ENCODE measurements around the gene DDC. TPM values are rescaled to one million over a fixed set of nuclear protein-coding genes. Genes with fewer than 3 reads are reported as not detected.

Gene DDC
- total and polyA plus RNA-seq, 10 donors: 0.03 to 0.55 (median 0.29) TPM; not detected in 4

GRCh38 chr7:50533866-50534265 is 31.3 kb downstream of the DDC start:
- Histone ChIP-seq H3K4me3 (no peak overlapping the region), H3K27ac (no peak overlapping the region), H3K4me1 (no peaks in the 10 kb centered on the region), H3K36me3 (no peaks in the 10 kb centered on the region), H3K27me3 (replicated peaks in 1 of 7) (peaks cover 0 to 4% (median 0%) of the 10 kb centered on the region in 7 donors), H3K9me3 (no peaks in the 10 kb centered on the region)
- TF ChIP-seq CTCF (IDR thresholded peaks at IDR 0.05 in 8 of 11, conservative IDR thresholded peaks at IDR 0.05 in 3 of 11) (no peak), POLR2AphosphoS5 (IDR thresholded peaks at IDR 0.05) (no peak), POLR2A (IDR thresholded peaks at IDR 0.05) (no peak)
- DNase-seq: no peak
- WGBS, 5 donors: 66 to 84% (median 72%) methylated on average over 3 of the region's 3 CpGs
- intact Hi-C loops (cut with DNase I; ENCODE audit: low total_unique reads): no loop called here

DNA sequence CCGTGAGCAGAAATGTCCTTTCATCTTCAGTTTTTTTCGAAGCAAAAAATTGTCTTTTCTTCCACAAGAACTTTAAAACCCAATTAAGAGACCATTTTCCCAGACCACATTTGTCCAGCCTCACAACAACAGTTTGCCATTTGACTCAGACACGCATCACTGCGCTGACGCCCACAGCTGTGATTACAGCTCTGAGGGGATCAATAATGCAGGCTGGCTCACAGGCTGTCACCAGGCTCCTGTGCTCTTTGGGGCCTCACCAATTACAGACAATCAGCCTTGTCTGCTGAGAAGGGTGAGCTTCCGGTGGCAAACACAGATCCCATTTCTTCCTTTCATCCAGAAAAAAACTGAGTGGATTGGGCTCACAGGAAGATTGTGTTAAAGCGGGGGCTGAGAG is 33.3 kb downstream of the DDC start:
- TF ChIP-seq POLR2AphosphoS5 (IDR thresholded peaks at IDR 0.05): no peak
- no peak for TF ChIP-seq POLR2A (IDR thresholded peaks at IDR 0.05)
- TF ChIP-seq CTCF (IDR thresholded peaks at IDR 0.05 in 8 of 11, conservative IDR thresholded peaks at IDR 0.05 in 3 of 11): no peak
- intact Hi-C loops (cut with DNase I; ENCODE audit: low total_unique reads): no loop called here
- no peaks in the 10 kb centered on the region for H3K4me1 ChIP-seq
- 77 to 94% (median 89%) methylated on average over 7 of the region's 7 CpGs for WGBS, 5 donors
- no peak overlapping the region for H3K4me3 ChIP-seq
- H3K36me3 ChIP-seq: no peaks in the 10 kb centered on the region
- no peak for DNase-seq
- H3K27ac ChIP-seq: no peak overlapping the region
- H3K27me3 ChIP-seq (replicated peaks in 1 of 7): peaks cover 0 to 4% (median 0%) of the 10 kb centered on the region in 7 donors
- H3K9me3 ChIP-seq: no peaks in the 10 kb centered on the region

GRCh38 chr7:50531401-50531911 is 33.7 kb downstream of the DDC start:
- no peak for DNase-seq
- intact Hi-C loops (cut with DNase I; ENCODE audit: low total_unique reads): no loop called here
- no peak for TF ChIP-seq POLR2AphosphoS5 (IDR thresholded peaks at IDR 0.05)
- TF ChIP-seq CTCF (IDR thresholded peaks at IDR 0.05 in 8 of 11, conservative IDR thresholded peaks at IDR 0.05 in 3 of 11): no peak
- TF ChIP-seq POLR2A (IDR thresholded peaks at IDR 0.05): no peak

GRCh38 chr7:50530766-50531165 is 34.4 kb downstream of the DDC start:
- H3K4me1 ChIP-seq: no peaks in the 10 kb centered on the region
- no peak overlapping the region for H3K27ac ChIP-seq
- DNase-seq: no peak
- WGBS, 5 donors: 69 to 85% (median 83%) methylated on average over 1 of the region's 1 CpG
- no peaks in the 10 kb centered on the region for H3K9me3 ChIP-seq
- intact Hi-C loops (cut with DNase I; ENCODE audit: low total_unique reads): no loop called here
- no peaks in the 10 kb centered on the region for H3K36me3 ChIP-seq
- peaks cover 0 to 4% (median 0%) of the 10 kb centered on the region in 7 donors for H3K27me3 ChIP-seq (replicated peaks in 1 of 7)
- H3K4me3 ChIP-seq: no peak overlapping the region
- no peak for TF ChIP-seq CTCF (IDR thresholded peaks at IDR 0.05 in 8 of 11, conservative IDR thresholded peaks at IDR 0.05 in 3 of 11)
- no peak for TF ChIP-seq POLR2AphosphoS5 (IDR thresholded peaks at IDR 0.05)

More at GRCh38 chr7:50531401-50531911, 33.7 kb downstream of the DDC start:
- Histone ChIP-seq H3K4me3 (no peak overlapping the region), H3K4me1 (no peaks in the 10 kb centered on the region), H3K27me3 (replicated peaks in 1 of 7) (peaks cover 0 to 4% (median 0%) of the 10 kb centered on the region in 7 donors), H3K27ac (no peak overlapping the region), H3K36me3 (no peaks in the 10 kb centered on the region), H3K9me3 (no peaks in the 10 kb centered on the region)
- 70 to 83% (median 80%) methylated on average over 12 of the region's 12 CpGs for WGBS, 5 donors
